Measurements from ENCODE around the gene SH3RF3.

GRCh38 chr2:109270505-109271312 is 141.7 kb downstream of the SH3RF3 start:
- TF ChIP-seq POLR2A (IDR thresholded peaks at IDR 0.05) (no peak), CTCF (IDR thresholded peaks at IDR 0.05) (no peak), POLR2AphosphoS5 (IDR thresholded peaks at IDR 0.05) (no peak), EP300 (IDR thresholded peaks at IDR 0.05) (no peak)

Measured in upper lobe of left lung (tissue), 4 donors.